Stimulated activated naive CD4-positive, alpha-beta T cell treated with Interleukin-2 at 50 U/mL for 16 hours (primary cell): ENCODE data around the gene LHFPL5.

Experiments
- DNase-seq: peaks from one replicate; lab custom pipeline; 2025; lab: John Stamatoyannopoulos, UW

Gene LHFPL5

GRCh38 chr6:35794536-35795452 lies 10.4 kb upstream of the LHFPL5 start:
- DNase-seq = no peak

- DNase-seq = no peak
These were observed 9.6 kb upstream of the LHFPL5 start for GRCh38 chr6:35795453-35796071.

- no peak for DNase-seq
These were observed 8.9 kb upstream of the LHFPL5 start for GRCh38 chr6:35796236-35796635.

- no peak for DNase-seq
These were observed 7.2 kb upstream of the LHFPL5 start for GRCh38 chr6:35797837-35798526.

GRCh38 chr6:35798706-35799105 lies 6.4 kb upstream of the LHFPL5 start:
- DNase-seq = no peak

GRCh38 chr6:35801148-35801547 lies 4.0 kb upstream of the LHFPL5 start:
- DNase-seq = no peak

GRCh38 chr6:35808688-35809087 lies 3.5 kb downstream of the LHFPL5 start:
- DNase-seq = no peak

- DNase-seq = no peak
These were observed 4.7 kb downstream of the LHFPL5 start for GRCh38 chr6:35809809-35810208.

- no peak for DNase-seq
These were observed 6.0 kb downstream of the LHFPL5 start for GRCh38 chr6:35810971-35811698.

- DNase-seq = no peak
These were observed 6.5 kb downstream of the LHFPL5 start for GRCh38 chr6:35811699-35811995.

GRCh38 chr6:35817515-35817914 lies 12.4 kb downstream of the LHFPL5 start:
- no peak for DNase-seq

GRCh38 chr6:35823601-35824000 lies 18.4 kb downstream of the LHFPL5 start:
- no peak for DNase-seq

GRCh38 chr6:35824552-35825192 lies 19.5 kb downstream of the LHFPL5 start:
- DNase-seq = no peak

GRCh38 chr6:35829306-35829705 lies 24.2 kb downstream of the LHFPL5 start:
- no peak for DNase-seq

GRCh38 chr6:35831257-35832007 lies 26.3 kb downstream of the LHFPL5 start:
- no peak for DNase-seq

GRCh38 chr6:35833536-35833935 lies 28.4 kb downstream of the LHFPL5 start:
- no peak for DNase-seq

- no peak for DNase-seq
These were observed 33.9 kb downstream of the LHFPL5 start for GRCh38 chr6:35839019-35839418.

GRCh38 chr6:35842381-35842780 lies 37.2 kb downstream of the LHFPL5 start:
- no peak for DNase-seq

- no peak for DNase-seq
These were observed 39.1 kb downstream of the LHFPL5 start for GRCh38 chr6:35844290-35844689.

GRCh38 chr6:35850208-35850607 lies 45.1 kb downstream of the LHFPL5 start:
- no peak for DNase-seq

GRCh38 chr6:35852994-35853393 lies 47.8 kb downstream of the LHFPL5 start:
- no peak for DNase-seq
